Measurements from ENCODE around the gene ATP6V0B. TPM values are rescaled to one million over a fixed set of nuclear protein-coding genes. Genes with fewer than 3 reads are reported as not detected.

Gene ATP6V0B
- total RNA-seq, 1 donor from 2014 or later: 129 TPM

- peaks cover 17% of the 10 kb centered on the region for H3K36me3 Mint-ChIP-seq (ENCODE audit: low read depth)
- peak overlapping the region; percentile 93 for H3K4me3 Mint-ChIP-seq
- H3K27me3 Mint-ChIP-seq (ENCODE audit: low read depth): no peaks in the 10 kb centered on the region
- peaks cover 60% of the 10 kb centered on the region for H3K4me1 Mint-ChIP-seq
- no peak overlapping the region for H3K27ac Mint-ChIP-seq (ENCODE audit: unreplicated experiment)
- TF ChIP-seq CTCF (conservative IDR thresholded peaks at IDR 0.05): no peak
- H3K9me3 Mint-ChIP-seq: no peaks in the 10 kb centered on the region
- no peak for DNase-seq (ENCODE audit: low read depth, low spot score)
These were observed 2.9 kb downstream of the ATP6V0B start for GRCh38 chr1:43977376-43978263.

GRCh38 chr1:43978264-43978550, 3.4 kb downstream of the ATP6V0B start:
- H3K27me3 Mint-ChIP-seq (ENCODE audit: low read depth): no peaks in the 10 kb centered on the region
- no peaks in the 10 kb centered on the region for H3K9me3 Mint-ChIP-seq
- peak overlapping the region; percentile 93 for H3K4me3 Mint-ChIP-seq
- DNase-seq (ENCODE audit: low read depth, low spot score): no peak
- peaks cover 18% of the 10 kb centered on the region for H3K36me3 Mint-ChIP-seq (ENCODE audit: low read depth)
- peak overlapping the region; percentile 93 for H3K27ac Mint-ChIP-seq (ENCODE audit: unreplicated experiment)
- no peak for TF ChIP-seq CTCF (conservative IDR thresholded peaks at IDR 0.05)
- H3K4me1 Mint-ChIP-seq: peaks cover 65% of the 10 kb centered on the region

- H3K4me3 Mint-ChIP-seq: peak within 1 kb of the TSS; percentile 96
These were observed 3.9 kb downstream of the ATP6V0B start, which contains the start of gene B4GALT2 for GRCh38 chr1:43978551-43979260. TSS of gene B4GALT2 (plus strand) at chr1:43979210. CDS start at chr1:43981161, 1,951 bp downstream.

GRCh38 chr1:43979261-43979527, 4.4 kb downstream of the ATP6V0B start:
- DNase-seq (ENCODE audit: low read depth, low spot score): no peak
- TF ChIP-seq CTCF (conservative IDR thresholded peaks at IDR 0.05): no peak
- no peak overlapping the region for H3K4me3 Mint-ChIP-seq
- no peak overlapping the region for H3K27ac Mint-ChIP-seq (ENCODE audit: unreplicated experiment)
- peaks cover 60% of the 10 kb centered on the region for H3K4me1 Mint-ChIP-seq
- no peaks in the 10 kb centered on the region for H3K27me3 Mint-ChIP-seq (ENCODE audit: low read depth)
- peaks cover 18% of the 10 kb centered on the region for H3K36me3 Mint-ChIP-seq (ENCODE audit: low read depth)
- H3K9me3 Mint-ChIP-seq: no peaks in the 10 kb centered on the region

More at GRCh38 chr1:43978551-43979260, 3.9 kb downstream of the ATP6V0B start, which contains the start of gene B4GALT2:
- Mint-ChIP-seq H3K27me3 (ENCODE audit: low read depth) (no peaks in the 10 kb centered on the region), H3K9me3 (no peaks in the 10 kb centered on the region), H3K4me1 (peaks cover 65% of the 10 kb centered on the region), H3K36me3 (ENCODE audit: low read depth) (peaks cover 18% of the 10 kb centered on the region), H3K27ac (ENCODE audit: unreplicated experiment) (peak within 1 kb of the TSS; percentile 93)
- TF ChIP-seq CTCF (conservative IDR thresholded peaks at IDR 0.05): no peak
- no peak for DNase-seq (ENCODE audit: low read depth, low spot score)

- peaks cover 18% of the 10 kb centered on the region for H3K36me3 Mint-ChIP-seq (ENCODE audit: low read depth)
- peak; percentile 35 for DNase-seq (ENCODE audit: low read depth, low spot score)
- no peaks in the 10 kb centered on the region for H3K9me3 Mint-ChIP-seq
- H3K4me3 Mint-ChIP-seq: peak overlapping the region; percentile 96
- peak overlapping the region; percentile 91 for H3K27ac Mint-ChIP-seq (ENCODE audit: unreplicated experiment)
- H3K4me1 Mint-ChIP-seq: peaks cover 55% of the 10 kb centered on the region
- TF ChIP-seq CTCF (conservative IDR thresholded peaks at IDR 0.05): no peak
- H3K27me3 Mint-ChIP-seq (ENCODE audit: low read depth): no peaks in the 10 kb centered on the region
These were observed 4.9 kb downstream of the ATP6V0B start for GRCh38 chr1:43979528-43980254.

Data from neural crest cell (in vitro differentiated cells).